PC-3 (cell line): ENCODE measurements around the gene TM4SF18.

Experiments used
- CTCF ChIP-seq: fragments of 300-600 bp; sonication (generic); conservative IDR thresholded peaks from 2 replicates; pipeline ENCODE4 v1.5.1; 2017; ENCODE audit warnings: antibody characterized with exemption, low read depth, mild to moderate bottlenecking, low read length
- EZH2phosphoT487 ChIP-seq: fragments of 300-600 bp; sonication (generic); IDR thresholded peaks from 2 replicates; pipeline ENCODE4 v1.6.1; 2018; ENCODE audit warnings: mild to moderate bottlenecking, antibody characterized with exemption, low read length, borderline replicate concordance

GRCh38 chr3:149378478-149379309 lies 45.3 kb upstream of the TM4SF18 start:
- TF ChIP-seq CTCF (no peak), EZH2phosphoT487 (no peak)
